ENCODE data around the gene SH3D19. TPM values are rescaled to one million over a fixed set of nuclear protein-coding genes. Genes with fewer than 3 reads are reported as not detected.

The SH3D19 gene
- total RNA-seq, 1 donor from 2014 or later: 32.0 TPM

DNA sequence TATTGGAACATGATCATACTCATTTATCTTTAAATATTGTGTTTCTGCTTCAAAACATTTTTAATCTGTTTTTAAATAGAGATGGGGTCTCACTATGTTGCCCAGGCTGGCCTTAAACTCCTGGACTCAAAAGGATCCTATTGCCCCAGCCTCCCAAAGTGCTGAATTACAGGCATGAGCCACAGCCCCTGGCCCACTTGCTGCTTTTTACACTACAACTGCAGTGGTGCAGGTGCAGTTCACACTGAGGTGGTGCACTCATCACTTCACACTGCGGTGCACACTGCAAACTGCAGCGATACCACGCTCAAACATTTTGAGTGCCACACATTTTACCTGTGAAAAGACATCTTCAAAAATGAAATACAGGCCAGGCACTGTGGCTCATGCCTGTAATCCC, 215.2 kb downstream of the SH3D19 start:
- no peak for TF ChIP-seq CTCF (IDR thresholded peaks at IDR 0.05)
- DNase-seq (ENCODE audit: low spot score): no peak
- Mint-ChIP-seq H3K27me3 (ENCODE audit: low read depth) (no peaks in the 10 kb centered on the region), H3K4me1 (ENCODE audit: low read depth) (peaks cover 16% of the 10 kb centered on the region), H3K36me3 (ENCODE audit: low read depth) (peaks cover 9% of the 10 kb centered on the region), H3K4me3 (ENCODE audit: unreplicated experiment) (no peak overlapping the region), H3K9me3 (ENCODE audit: low read depth) (no peaks in the 10 kb centered on the region), H3K27ac (ENCODE audit: unreplicated experiment) (no peak overlapping the region)

DNA sequence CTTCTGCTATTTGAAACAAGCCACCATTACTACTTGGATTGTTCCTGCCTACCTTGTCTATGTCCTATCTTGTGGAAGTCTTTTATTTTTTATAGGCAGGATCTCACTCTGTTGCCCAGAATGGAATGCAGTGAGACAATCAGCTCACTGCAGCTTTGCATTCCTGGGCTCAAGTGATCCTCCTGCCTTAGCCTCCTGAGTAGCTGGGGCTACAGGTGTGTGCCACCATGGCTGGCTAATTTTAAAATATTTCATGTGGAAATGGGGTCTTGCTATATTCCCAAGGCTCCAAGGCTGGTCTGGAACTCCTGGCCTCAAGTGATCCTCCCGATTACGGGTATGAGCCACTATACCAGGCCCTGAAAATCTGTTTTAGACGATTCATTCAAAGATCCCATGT, 218.3 kb downstream of the SH3D19 start:
- Mint-ChIP-seq H3K27me3 (ENCODE audit: low read depth) (no peaks in the 10 kb centered on the region), H3K4me3 (ENCODE audit: unreplicated experiment) (no peak overlapping the region), H3K36me3 (ENCODE audit: low read depth) (peaks cover 22% of the 10 kb centered on the region)

GRCh38 chr4:151105454-151106032, 219.9 kb downstream of the SH3D19 start:
- H3K9me3 Mint-ChIP-seq (ENCODE audit: low read depth): no peaks in the 10 kb centered on the region
- no peak overlapping the region for H3K4me3 Mint-ChIP-seq (ENCODE audit: unreplicated experiment)
- H3K36me3 Mint-ChIP-seq (ENCODE audit: low read depth): peaks cover 31% of the 10 kb centered on the region
- H3K27ac Mint-ChIP-seq (ENCODE audit: unreplicated experiment): peak overlapping the region; percentile 32
- H3K4me1 Mint-ChIP-seq (ENCODE audit: low read depth): peaks cover 26% of the 10 kb centered on the region
- DNase-seq (ENCODE audit: low spot score): no peak
- H3K27me3 Mint-ChIP-seq (ENCODE audit: low read depth): no peaks in the 10 kb centered on the region
- no peak for TF ChIP-seq CTCF (IDR thresholded peaks at IDR 0.05)

More for the DNA sequence above, 218.3 kb downstream of the SH3D19 start:
- TF ChIP-seq CTCF (IDR thresholded peaks at IDR 0.05): no peak
- Mint-ChIP-seq H3K4me1 (ENCODE audit: low read depth) (peaks cover 13% of the 10 kb centered on the region), H3K9me3 (ENCODE audit: low read depth) (no peaks in the 10 kb centered on the region), H3K27ac (ENCODE audit: unreplicated experiment) (no peak overlapping the region)
- no peak for DNase-seq (ENCODE audit: low spot score)

DNA sequence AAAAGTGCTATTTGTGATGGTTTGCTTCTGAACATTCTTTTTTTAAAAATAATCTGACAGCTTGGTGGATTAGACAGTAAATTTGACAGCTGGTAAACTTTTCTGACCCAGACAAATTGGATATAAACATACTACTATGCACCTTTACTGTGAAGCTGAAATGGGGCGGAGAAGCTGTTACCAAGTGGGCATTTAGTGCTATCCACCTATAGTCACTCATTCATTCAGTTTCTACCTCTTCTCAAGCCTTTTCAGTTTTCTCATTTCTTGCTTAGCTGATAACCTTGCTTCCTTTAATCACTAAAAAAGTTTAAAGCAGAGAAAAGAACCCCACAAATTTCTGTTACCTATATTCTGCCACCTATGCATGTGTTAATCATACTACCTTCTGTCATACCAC, 220.8 kb downstream of the SH3D19 start:
- Mint-ChIP-seq H3K27me3 (ENCODE audit: low read depth) (no peaks in the 10 kb centered on the region), H3K36me3 (ENCODE audit: low read depth) (peaks cover 37% of the 10 kb centered on the region), H3K4me1 (ENCODE audit: low read depth) (peaks cover 32% of the 10 kb centered on the region), H3K4me3 (ENCODE audit: unreplicated experiment) (no peak overlapping the region), H3K27ac (ENCODE audit: unreplicated experiment) (no peak overlapping the region), H3K9me3 (ENCODE audit: low read depth) (no peaks in the 10 kb centered on the region)
- no peak for DNase-seq (ENCODE audit: low spot score)
- TF ChIP-seq CTCF (IDR thresholded peaks at IDR 0.05): no peak

GRCh38 chr4:151103758-151104157, 221.6 kb downstream of the SH3D19 start:
- TF ChIP-seq CTCF (IDR thresholded peaks at IDR 0.05): no peak
- no peak overlapping the region for H3K27ac Mint-ChIP-seq (ENCODE audit: unreplicated experiment)
- no peak overlapping the region for H3K4me3 Mint-ChIP-seq (ENCODE audit: unreplicated experiment)
- peaks cover 37% of the 10 kb centered on the region for H3K4me1 Mint-ChIP-seq (ENCODE audit: low read depth)
- no peaks in the 10 kb centered on the region for H3K9me3 Mint-ChIP-seq (ENCODE audit: low read depth)
- no peak for DNase-seq (ENCODE audit: low spot score)
- peaks cover 37% of the 10 kb centered on the region for H3K36me3 Mint-ChIP-seq (ENCODE audit: low read depth)
- no peaks in the 10 kb centered on the region for H3K27me3 Mint-ChIP-seq (ENCODE audit: low read depth)
